ENCODE measurements around the gene AMOTL2.

Gene AMOTL2

GRCh38 chr3:134345202-134345601, 29.0 kb downstream of the AMOTL2 start:
- TF ChIP-seq CTCF (IDR thresholded peaks at IDR 0.05; ENCODE audit: low read depth, low read length, missing control alignments), result no peak
- DNase-seq (ENCODE audit: low read depth), result no peak
- H3K4me3 ChIP-seq (ENCODE audit: low read depth, low read length), result no peak overlapping the region

GRCh38 chr3:134344560-134344959, 29.7 kb downstream of the AMOTL2 start:
- no peak for TF ChIP-seq CTCF (IDR thresholded peaks at IDR 0.05; ENCODE audit: low read depth, low read length, missing control alignments)
- no peak for DNase-seq (ENCODE audit: low read depth)
- H3K4me3 ChIP-seq (ENCODE audit: low read depth, low read length), result no peak overlapping the region

- TF ChIP-seq CTCF (IDR thresholded peaks at IDR 0.05; ENCODE audit: low read depth, low read length, missing control alignments), result no peak
- DNase-seq (ENCODE audit: low read depth), result no peak
- no peak overlapping the region for H3K4me3 ChIP-seq (ENCODE audit: low read depth, low read length)
Measured at GRCh38 chr3:134342259-134342658, 32.0 kb downstream of the AMOTL2 start.

GRCh38 chr3:134341389-134341788, 32.9 kb downstream of the AMOTL2 start:
- no peak for TF ChIP-seq CTCF (IDR thresholded peaks at IDR 0.05; ENCODE audit: low read depth, low read length, missing control alignments)
- DNase-seq (ENCODE audit: low read depth), result no peak
- H3K4me3 ChIP-seq (ENCODE audit: low read depth, low read length), result no peak overlapping the region

GRCh38 chr3:134340982-134341365, 33.3 kb downstream of the AMOTL2 start:
- DNase-seq (ENCODE audit: low read depth), result no peak
- H3K4me3 ChIP-seq (ENCODE audit: low read depth, low read length), result no peak overlapping the region
- no peak for TF ChIP-seq CTCF (IDR thresholded peaks at IDR 0.05; ENCODE audit: low read depth, low read length, missing control alignments)

- no peak overlapping the region for H3K4me3 ChIP-seq (ENCODE audit: low read depth, low read length)
- no peak for TF ChIP-seq CTCF (IDR thresholded peaks at IDR 0.05; ENCODE audit: low read depth, low read length, missing control alignments)
- DNase-seq (ENCODE audit: low read depth), result no peak
Measured at GRCh38 chr3:134340362-134340981, 33.8 kb downstream of the AMOTL2 start.

- H3K4me3 ChIP-seq (ENCODE audit: low read depth, low read length), result no peak overlapping the region
- TF ChIP-seq CTCF (IDR thresholded peaks at IDR 0.05; ENCODE audit: low read depth, low read length, missing control alignments), result no peak
- no peak for DNase-seq (ENCODE audit: low read depth)
Measured at GRCh38 chr3:134339913-134340312, 34.3 kb downstream of the AMOTL2 start.

Measured in GM12864 (cell line).